ENCODE data around the gene KRTAP12-3.

GRCh38 chr21:44681861-44682579, 24.3 kb downstream of the KRTAP12-3 start, which contains the start of gene KRTAP12-1:
- TF ChIP-seq CTCF (IDR thresholded peaks at IDR 0.05) = no peak
- TF ChIP-seq POLR2A (IDR thresholded peaks at IDR 0.05) = no peak
- no peak for TF ChIP-seq EP300 (IDR thresholded peaks at IDR 0.05)

All from tibial nerve (tissue), 4 donors.